Measurements from ENCODE around the gene PGAP3.

The PGAP3 gene

DNA sequence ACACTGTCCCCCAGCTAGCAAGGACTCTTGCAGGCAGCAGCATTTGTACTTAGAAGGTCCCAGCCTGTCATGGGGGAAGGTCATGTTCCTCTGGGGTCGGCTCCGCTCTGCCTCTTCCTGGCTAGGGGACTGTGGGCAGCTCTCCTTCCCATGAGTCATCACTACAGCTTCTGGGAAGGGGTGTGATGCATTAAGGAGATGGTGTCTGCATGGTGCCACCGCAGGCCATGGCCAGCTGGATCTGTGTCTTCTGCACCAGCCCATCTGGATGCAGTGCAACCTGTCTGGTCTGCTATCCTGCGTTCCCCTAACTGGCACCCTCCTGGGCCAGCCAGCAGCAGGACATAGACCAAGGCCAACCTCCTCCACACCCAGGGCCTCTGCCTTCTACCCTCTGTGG lies 44.6 kb downstream of the PGAP3 start:
- TF ChIP-seq, protein P1, sequence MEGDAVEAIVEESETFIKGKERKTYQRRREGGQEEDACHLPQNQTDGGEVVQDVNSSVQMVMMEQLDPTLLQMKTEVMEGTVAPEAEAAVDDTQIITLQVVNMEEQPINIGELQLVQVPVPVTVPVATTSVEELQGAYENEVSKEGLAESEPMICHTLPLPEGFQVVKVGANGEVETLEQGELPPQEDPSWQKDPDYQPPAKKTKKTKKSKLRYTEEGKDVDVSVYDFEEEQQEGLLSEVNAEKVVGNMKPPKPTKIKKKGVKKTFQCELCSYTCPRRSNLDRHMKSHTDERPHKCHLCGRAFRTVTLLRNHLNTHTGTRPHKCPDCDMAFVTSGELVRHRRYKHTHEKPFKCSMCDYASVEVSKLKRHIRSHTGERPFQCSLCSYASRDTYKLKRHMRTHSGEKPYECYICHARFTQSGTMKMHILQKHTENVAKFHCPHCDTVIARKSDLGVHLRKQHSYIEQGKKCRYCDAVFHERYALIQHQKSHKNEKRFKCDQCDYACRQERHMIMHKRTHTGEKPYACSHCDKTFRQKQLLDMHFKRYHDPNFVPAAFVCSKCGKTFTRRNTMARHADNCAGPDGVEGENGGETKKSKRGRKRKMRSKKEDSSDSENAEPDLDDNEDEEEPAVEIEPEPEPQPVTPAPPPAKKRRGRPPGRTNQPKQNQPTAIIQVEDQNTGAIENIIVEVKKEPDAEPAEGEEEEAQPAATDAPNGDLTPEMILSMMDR (IDR thresholded peaks at IDR 0.05; ENCODE audit: control insufficient read depth, insufficient read depth, low read depth, low read length, missing control alignments): no peak
- no peak for DNase-seq (ENCODE audit: low read depth)
- H3K4me3 ChIP-seq (ENCODE audit: control insufficient read depth, low read depth, low read length): no peak overlapping the region

DNA sequence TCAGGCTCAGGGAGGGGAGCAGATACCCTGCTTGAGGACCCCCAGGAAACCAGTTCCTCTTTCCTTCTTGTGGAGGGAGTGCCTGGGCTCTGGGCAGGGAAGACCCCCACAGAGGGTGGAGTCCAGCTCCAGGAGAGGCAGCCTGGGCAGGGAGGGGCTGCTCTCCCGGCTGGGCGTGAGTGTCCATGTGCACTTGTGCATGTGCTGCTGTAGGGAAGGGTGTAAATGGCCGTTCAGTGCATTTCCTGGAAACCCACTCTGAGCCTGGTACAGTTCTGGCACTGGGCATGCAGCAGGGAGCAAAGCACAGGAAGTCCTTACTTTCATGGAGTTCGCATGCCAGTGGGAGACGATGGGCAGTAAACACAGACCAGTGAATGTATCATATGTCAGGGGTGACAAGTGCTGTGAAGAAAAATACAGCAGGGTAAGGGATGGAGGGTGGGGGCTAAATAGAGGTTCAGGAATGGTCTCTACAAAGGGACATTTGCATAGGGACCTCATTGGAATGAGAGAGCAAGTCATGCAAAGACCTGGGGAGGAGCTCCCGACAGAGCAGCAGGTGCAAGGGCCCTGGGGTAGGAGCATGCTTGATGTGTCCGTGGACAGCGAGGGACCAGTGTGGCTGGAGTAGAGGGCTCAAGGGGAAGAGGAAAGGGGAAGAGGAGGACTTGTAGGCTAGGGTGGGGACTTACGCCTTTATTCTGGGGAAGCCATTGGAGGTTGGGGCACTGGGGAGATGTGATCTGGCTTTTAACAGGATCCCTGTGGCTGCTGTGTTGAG lies 45.4 kb downstream of the PGAP3 start:
- TF ChIP-seq, protein P1 (IDR thresholded peaks at IDR 0.05; ENCODE audit: control insufficient read depth, insufficient read depth, low read depth, low read length, missing control alignments): no peak
- DNase-seq (ENCODE audit: low read depth): no peak
- no peak overlapping the region for H3K4me3 ChIP-seq (ENCODE audit: control insufficient read depth, low read depth, low read length)

DNA sequence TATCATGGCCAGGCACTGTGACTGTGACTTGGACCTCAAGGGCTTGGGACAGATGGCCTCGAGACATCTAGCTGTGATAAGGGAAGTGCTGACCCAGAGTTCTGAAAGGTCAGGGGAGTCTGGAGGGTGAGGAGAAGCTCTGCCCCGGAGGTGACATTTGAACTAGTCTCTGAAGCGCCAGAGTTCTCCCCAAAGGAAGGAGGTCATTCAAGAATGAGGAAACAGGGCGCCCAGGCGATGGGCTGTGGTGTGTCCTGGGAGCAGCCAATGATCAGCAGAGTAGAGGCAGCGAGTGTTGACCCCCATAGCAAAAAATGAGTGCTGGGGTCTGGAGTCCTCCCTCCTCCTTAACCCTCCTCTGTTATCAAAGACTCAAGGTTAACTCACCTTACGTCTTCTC lies 46.0 kb downstream of the PGAP3 start:
- H3K4me3 ChIP-seq (ENCODE audit: control insufficient read depth, low read depth, low read length): no peak overlapping the region
- no peak for DNase-seq (ENCODE audit: low read depth)
- TF ChIP-seq, protein P1 (IDR thresholded peaks at IDR 0.05; ENCODE audit: control insufficient read depth, insufficient read depth, low read depth, low read length, missing control alignments): no peak

DNA sequence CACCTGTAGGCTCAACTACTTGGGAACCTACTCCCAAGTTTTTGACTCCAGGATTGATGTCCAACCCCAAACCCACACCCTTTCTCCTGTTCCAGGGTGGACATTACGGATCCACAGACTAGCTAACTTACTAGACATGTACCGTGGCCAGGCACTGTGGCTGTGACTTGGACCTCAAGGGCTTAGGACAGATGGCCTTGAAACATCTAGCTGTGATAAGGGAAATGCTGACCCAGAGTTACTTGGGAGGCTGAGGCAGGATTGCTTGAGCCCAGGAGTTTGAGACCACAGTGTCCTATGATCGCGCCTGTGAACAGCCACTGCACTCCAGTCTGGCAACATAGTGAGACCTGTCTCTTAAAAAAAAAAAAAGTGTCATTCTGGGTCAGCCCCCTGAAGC lies 46.8 kb downstream of the PGAP3 start:
- no peak for DNase-seq (ENCODE audit: low read depth)
- H3K4me3 ChIP-seq (ENCODE audit: control insufficient read depth, low read depth, low read length): no peak overlapping the region
- TF ChIP-seq, protein P1 (IDR thresholded peaks at IDR 0.05; ENCODE audit: control insufficient read depth, insufficient read depth, low read depth, low read length, missing control alignments): no peak

DNA sequence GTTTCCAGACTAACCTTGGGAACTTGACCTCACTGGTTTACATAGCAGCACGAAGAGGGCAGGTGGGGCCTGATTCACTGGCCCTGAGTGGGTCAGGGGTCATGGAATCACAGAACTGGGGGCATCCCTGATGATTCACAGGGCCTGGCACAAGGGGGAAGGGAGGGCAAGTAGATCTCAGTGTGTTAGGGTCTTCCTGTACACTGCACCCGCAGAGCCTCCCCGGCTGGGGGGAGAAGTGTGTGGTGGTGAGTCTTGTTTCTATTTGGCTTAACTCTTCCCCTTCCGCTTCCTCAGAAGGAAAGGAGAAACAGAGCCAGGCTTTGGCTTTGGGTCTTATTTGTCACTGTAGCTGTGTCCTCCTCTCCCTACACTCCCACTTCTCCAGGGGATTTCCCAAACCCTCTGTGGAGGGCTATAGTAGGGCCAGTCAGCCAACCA lies 47.2 kb downstream of the PGAP3 start:
- H3K4me3 ChIP-seq (ENCODE audit: control insufficient read depth, low read depth, low read length): no peak overlapping the region
- TF ChIP-seq, protein P1 (IDR thresholded peaks at IDR 0.05; ENCODE audit: control insufficient read depth, insufficient read depth, low read depth, low read length, missing control alignments): no peak
- DNase-seq (ENCODE audit: low read depth): no peak

DNA sequence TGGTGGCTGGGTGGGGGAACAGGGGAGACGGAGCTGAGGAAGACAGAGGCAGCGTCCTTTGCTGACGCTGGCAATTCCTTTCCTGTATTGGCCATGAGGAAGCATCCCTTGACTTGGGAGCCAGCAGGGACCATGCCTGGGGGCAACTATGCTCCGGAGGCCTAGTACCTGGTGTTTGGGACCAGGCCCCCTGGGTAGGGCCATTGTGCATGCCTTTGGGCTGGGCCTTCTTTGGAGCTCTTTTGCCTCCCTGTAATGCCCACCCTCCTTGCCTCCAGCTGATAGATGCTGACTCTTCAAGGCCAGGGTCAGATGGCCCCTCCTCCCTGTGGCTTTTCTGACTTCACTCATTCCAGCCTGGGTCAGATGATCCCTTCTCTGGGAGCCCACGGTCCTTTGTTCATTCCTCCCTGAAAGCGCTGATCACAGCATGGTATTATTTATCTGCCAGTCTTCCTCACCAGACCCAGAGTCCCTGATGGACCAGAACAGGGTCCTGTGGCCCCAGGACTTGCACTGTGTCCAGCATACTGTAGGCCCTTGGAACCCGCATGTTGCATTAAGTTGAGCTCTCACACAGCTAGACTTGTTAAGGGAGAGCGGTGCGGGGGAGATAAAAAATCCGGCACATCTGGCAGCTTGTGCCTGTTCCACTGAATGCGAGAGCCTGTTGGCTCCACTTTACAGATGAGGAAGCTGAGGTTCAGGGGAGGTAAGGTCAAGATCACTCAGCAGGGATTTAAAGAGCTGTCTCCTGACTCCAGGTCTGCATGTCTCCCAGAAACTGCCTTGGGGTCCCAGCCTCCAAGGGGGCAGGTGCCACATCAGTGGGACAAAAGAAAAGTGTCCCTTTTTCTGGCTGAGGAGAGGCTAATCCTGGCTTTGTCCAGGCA lies 48.0 kb downstream of the PGAP3 start:
- H3K4me3 ChIP-seq (ENCODE audit: control insufficient read depth, low read depth, low read length): no peak overlapping the region
- DNase-seq (ENCODE audit: low read depth): no peak
- TF ChIP-seq, protein P1 (IDR thresholded peaks at IDR 0.05; ENCODE audit: control insufficient read depth, insufficient read depth, low read depth, low read length, missing control alignments): no peak
